Body of pancreas (tissue), 4 donors: ENCODE results near the gene ITGA1.

Experiments
- POLR2A ChIP-seq, 3 donors: fragments of 450-650 bp; IDR thresholded peaks; one replicate each; pipeline ENCODE4 v1.6.1; 2016; ENCODE audit warnings: antibody characterized with exemption in 3 of 3, mild to moderate bottlenecking in 2 of 3
- TF ChIP-seq, protein P1 (sequence below), 7 experiments: fragments of 450-650 bp in 4 of 7; fragments of 200-600 bp in 3 of 7; sonication (generic) in 3 of 7; IDR thresholded peaks; one replicate each; pipeline ENCODE4 v1.5.1; 2016 to 2019; ENCODE audit warnings: antibody characterized with exemption in 7 of 7

- no peak for TF ChIP-seq POLR2A (IDR thresholded peaks at IDR 0.05)
- TF ChIP-seq, protein P1, sequence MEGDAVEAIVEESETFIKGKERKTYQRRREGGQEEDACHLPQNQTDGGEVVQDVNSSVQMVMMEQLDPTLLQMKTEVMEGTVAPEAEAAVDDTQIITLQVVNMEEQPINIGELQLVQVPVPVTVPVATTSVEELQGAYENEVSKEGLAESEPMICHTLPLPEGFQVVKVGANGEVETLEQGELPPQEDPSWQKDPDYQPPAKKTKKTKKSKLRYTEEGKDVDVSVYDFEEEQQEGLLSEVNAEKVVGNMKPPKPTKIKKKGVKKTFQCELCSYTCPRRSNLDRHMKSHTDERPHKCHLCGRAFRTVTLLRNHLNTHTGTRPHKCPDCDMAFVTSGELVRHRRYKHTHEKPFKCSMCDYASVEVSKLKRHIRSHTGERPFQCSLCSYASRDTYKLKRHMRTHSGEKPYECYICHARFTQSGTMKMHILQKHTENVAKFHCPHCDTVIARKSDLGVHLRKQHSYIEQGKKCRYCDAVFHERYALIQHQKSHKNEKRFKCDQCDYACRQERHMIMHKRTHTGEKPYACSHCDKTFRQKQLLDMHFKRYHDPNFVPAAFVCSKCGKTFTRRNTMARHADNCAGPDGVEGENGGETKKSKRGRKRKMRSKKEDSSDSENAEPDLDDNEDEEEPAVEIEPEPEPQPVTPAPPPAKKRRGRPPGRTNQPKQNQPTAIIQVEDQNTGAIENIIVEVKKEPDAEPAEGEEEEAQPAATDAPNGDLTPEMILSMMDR (IDR thresholded peaks at IDR 0.05): no peak
These were observed 14.7 kb downstream of the ITGA1 start for GRCh38 chr5:52802272-52802973.
